Lower lobe of right lung (tissue), 2 donors: ENCODE data around the gene CCM2L. TPM values are rescaled to one million over a fixed set of nuclear protein-coding genes. Genes with fewer than 3 reads are reported as not detected.

Experiments used
- ATAC-seq, 2 donors: fragments of 200-7000 bp; cut with Tn5 transposase; one replicate each; pipeline ENCODE4 v1.9.1; 2020 to 2022; ENCODE audit warnings: mild to moderate bottlenecking in 2 of 2, moderate library complexity in 2 of 2
- DNase-seq: peaks from one replicate; pipeline ENCODE4 v3.0.0-alpha.2; 2020
- H3K27ac ChIP-seq: fragments of 200-600 bp; one replicate; pipeline ENCODE4 v1.8.0; 2022
- H3K27me3 ChIP-seq: fragments of 200-600 bp; one replicate; pipeline ENCODE4 v1.8.0; 2022; ENCODE audit warnings: low read depth
- H3K36me3 ChIP-seq: fragments of 200-600 bp; one replicate; pipeline ENCODE4 v1.8.0; 2022; ENCODE audit warnings: mild to moderate bottlenecking
- H3K4me1 ChIP-seq: fragments of 200-600 bp; one replicate; pipeline ENCODE4 v1.8.0; 2022
- H3K4me3 ChIP-seq: fragments of 200-600 bp; one replicate; pipeline ENCODE4 v1.8.0; 2022; ENCODE audit warnings: mild to moderate bottlenecking
- H3K9me3 ChIP-seq: fragments of 200-600 bp; one replicate; pipeline ENCODE4 v1.8.0; 2022
- intact Hi-C: fragments of 100-400 bp; cut with DNase I; formaldehyde crosslinking; loops from one replicate; pipeline ENCODE4 v1.11.0; 2022
- total RNA-seq: library from RNA; stranded (reverse); fragmentation: NEBNext Ultra II Directional; extraction: Animal tissue kit (Norgen Biotek cat#: 25700); gene quantifications from one replicate; pipeline ENCODE4 v1.2.1, GENCODE V29; 2021
- TF ChIP-seq, protein P1 (sequence below): fragments of 200-600 bp; IDR thresholded peaks from one replicate; pipeline ENCODE4 v1.8.0; 2022; ENCODE audit warnings: antibody characterized with exemption, mild to moderate bottlenecking
- donor health status: DM: no; HTN: yes; CAD: no; lungs with severe emphysema.

Gene CCM2L
- total RNA-seq, 1 donor from 2014 or later: 18.8 TPM

DNA sequence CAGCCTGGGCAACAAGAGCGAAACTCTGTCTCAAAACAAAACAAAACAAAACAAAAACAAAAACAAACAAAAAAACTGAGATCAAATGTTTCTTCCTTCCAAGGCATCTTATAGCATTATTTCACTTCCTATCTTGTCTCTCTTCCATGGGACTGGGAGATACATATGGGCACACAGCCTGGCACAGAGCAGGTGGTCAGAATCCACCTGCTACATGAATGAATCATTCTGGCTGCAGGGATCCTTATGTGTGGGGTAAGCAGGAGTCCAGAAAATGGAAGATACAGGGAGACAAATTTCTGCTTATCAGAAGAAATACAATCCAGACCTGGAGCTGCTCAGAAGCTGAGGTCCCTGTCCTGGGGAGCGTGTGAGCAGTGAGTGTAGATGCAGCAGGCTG is 18.2 kb upstream of the CCM2L start:
- DNase-seq (no peak), ATAC-seq (no peak)
- H3K27ac ChIP-seq: no peak overlapping the region
- H3K9me3 ChIP-seq: no peaks in the 10 kb centered on the region
- H3K4me1 ChIP-seq: no peaks in the 10 kb centered on the region
- no peak overlapping the region for H3K4me3 ChIP-seq
- H3K27me3 ChIP-seq: peaks cover 32% of the 10 kb centered on the region
- no peaks in the 10 kb centered on the region for H3K36me3 ChIP-seq
- intact Hi-C loops: no loop called here
- TF ChIP-seq, protein P1, sequence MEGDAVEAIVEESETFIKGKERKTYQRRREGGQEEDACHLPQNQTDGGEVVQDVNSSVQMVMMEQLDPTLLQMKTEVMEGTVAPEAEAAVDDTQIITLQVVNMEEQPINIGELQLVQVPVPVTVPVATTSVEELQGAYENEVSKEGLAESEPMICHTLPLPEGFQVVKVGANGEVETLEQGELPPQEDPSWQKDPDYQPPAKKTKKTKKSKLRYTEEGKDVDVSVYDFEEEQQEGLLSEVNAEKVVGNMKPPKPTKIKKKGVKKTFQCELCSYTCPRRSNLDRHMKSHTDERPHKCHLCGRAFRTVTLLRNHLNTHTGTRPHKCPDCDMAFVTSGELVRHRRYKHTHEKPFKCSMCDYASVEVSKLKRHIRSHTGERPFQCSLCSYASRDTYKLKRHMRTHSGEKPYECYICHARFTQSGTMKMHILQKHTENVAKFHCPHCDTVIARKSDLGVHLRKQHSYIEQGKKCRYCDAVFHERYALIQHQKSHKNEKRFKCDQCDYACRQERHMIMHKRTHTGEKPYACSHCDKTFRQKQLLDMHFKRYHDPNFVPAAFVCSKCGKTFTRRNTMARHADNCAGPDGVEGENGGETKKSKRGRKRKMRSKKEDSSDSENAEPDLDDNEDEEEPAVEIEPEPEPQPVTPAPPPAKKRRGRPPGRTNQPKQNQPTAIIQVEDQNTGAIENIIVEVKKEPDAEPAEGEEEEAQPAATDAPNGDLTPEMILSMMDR: no peak

DNA sequence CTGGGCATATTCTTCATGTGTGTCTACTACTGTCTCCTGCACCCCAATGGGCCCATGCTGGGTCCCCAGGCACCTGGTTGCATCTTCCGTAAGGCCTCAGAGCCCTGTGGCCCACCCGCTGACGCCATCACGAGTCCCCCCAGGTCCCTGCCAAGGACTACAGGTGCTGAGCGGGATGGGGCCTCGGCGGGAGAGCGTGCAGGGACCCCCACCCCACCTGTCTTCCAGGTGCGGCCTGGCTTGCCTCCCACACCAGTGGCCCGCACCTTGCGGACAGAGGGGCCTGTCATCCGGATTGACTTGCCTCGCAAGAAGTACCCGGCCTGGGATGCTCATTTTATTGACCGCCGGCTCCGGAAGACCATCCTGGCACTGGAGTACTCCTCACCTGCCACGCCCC is 13.2 kb upstream of the CCM2L start:
- intact Hi-C loops: no loop called here
- no peaks in the 10 kb centered on the region for H3K9me3 ChIP-seq
- H3K4me3 ChIP-seq: no peak overlapping the region
- H3K36me3 ChIP-seq: no peaks in the 10 kb centered on the region
- peaks cover 38% of the 10 kb centered on the region for H3K27me3 ChIP-seq
- no peak overlapping the region for H3K27ac ChIP-seq
- DNase-seq (no peak), ATAC-seq (no peak)
- TF ChIP-seq, protein P1: no peak
- no peaks in the 10 kb centered on the region for H3K4me1 ChIP-seq

DNA sequence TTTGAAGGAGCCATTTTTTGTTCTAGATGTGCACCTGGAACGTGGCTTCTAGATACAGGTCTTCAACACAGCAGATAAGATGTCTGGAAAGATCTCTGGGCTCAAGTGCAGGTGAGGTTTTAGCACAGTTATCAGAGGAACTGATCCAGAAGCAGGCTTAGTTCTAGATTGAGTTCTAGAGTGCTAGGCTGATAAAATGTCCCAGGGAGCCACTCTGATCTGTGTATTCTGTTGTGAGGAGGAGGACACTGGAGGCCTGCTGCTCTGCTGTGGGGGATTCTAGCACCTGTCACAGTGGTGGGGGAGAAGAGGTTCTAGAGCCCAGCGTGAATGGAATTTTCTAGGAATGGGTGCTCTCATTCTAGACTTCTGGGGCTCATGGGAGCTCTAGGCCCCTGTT is 12.0 kb upstream of the CCM2L start:
- H3K27me3 ChIP-seq: peaks cover 38% of the 10 kb centered on the region
- TF ChIP-seq, protein P1: no peak
- ATAC-seq: no peak
- no peak for DNase-seq
- no peaks in the 10 kb centered on the region for H3K36me3 ChIP-seq
- no peak overlapping the region for H3K27ac ChIP-seq
- H3K4me1 ChIP-seq: no peaks in the 10 kb centered on the region
- no peaks in the 10 kb centered on the region for H3K9me3 ChIP-seq
- H3K4me3 ChIP-seq: no peak overlapping the region
- intact Hi-C loops: no loop called here

DNA sequence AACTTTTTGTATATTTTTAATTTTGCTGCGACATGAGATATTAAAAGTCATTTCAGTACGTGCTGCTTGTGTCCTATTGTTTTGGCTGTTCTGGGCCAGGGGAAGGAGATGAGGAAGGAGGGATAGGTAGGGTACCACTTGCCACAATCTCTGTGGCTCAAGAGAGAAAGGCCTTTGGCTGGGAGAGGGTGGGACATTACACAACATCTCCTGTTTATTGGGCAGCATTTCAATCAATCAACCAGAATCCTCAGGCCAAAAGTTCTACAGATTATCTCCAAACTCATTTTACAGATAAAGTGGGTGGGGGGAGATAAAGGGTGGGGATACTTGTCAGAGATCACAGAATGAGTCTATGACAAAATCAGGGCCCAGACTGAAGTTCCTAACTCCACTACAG is 6.9 kb upstream of the CCM2L start:
- Histone ChIP-seq H3K27me3 (no peaks in the 10 kb centered on the region), H3K27ac (no peak overlapping the region), H3K9me3 (no peaks in the 10 kb centered on the region), H3K4me1 (peaks cover 3% of the 10 kb centered on the region), H3K36me3 (no peaks in the 10 kb centered on the region), H3K4me3 (no peak overlapping the region)
- DNase-seq: no peak
- no peak for ATAC-seq
- TF ChIP-seq, protein P1: no peak
- intact Hi-C loops: no loop called here

DNA sequence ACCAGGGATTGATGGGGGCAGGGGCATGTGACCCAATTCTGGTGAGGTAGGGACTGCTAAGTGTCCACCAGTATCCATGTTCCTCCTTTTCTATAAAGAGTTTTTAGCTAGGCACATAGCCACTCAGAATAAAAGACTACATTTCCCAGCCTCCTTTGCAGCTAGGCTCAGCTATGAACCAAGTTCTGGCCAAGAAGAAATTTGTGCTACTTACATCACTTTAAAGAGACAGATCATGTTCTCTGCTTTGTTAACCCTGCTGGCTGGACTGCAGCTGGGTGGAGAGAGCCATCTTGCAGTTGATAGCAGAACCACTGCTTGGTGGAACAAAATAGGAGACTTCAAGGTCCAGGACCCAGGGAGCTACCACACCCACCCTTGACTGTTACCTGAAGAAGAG is 5.3 kb upstream of the CCM2L start:
- H3K9me3 ChIP-seq: no peaks in the 10 kb centered on the region
- intact Hi-C loops: no loop called here
- H3K4me3 ChIP-seq: no peak overlapping the region
- ATAC-seq: no peak
- TF ChIP-seq, protein P1: no peak
- no peak overlapping the region for H3K27ac ChIP-seq
- H3K4me1 ChIP-seq: peaks cover 18% of the 10 kb centered on the region
- no peak for DNase-seq
- no peaks in the 10 kb centered on the region for H3K36me3 ChIP-seq
- no peaks in the 10 kb centered on the region for H3K27me3 ChIP-seq

DNA sequence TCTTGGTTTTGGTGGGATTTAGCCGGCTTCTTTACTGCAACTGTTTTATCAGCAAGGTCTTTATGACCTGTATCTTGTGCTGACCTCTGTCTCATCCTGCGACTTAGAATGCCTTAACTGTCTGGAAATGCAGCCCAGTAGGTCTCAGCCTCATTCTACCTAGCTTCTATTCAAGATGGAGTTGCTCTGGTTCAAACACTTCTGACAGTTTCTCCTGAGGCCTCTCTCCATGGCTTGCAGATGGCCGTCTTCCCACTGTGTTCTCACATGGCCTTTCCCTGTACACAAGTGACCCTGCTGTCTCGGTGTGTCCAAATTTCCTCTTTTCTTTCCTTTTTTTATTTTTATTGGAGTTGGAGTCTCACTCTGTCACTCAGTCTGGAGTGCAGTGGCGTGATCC is 4.2 kb upstream of the CCM2L start:
- intact Hi-C loops: no loop called here
- ATAC-seq (no peak), DNase-seq (no peak)
- Histone ChIP-seq H3K27ac (no peak overlapping the region), H3K27me3 (no peaks in the 10 kb centered on the region), H3K4me1 (peaks cover 19% of the 10 kb centered on the region), H3K9me3 (no peaks in the 10 kb centered on the region), H3K4me3 (no peak overlapping the region), H3K36me3 (no peaks in the 10 kb centered on the region)
- TF ChIP-seq, protein P1: no peak
